Peyer's patch (tissue), 4 donors: Measurements from ENCODE around the gene GPR137.

Experiments
- POLR2A ChIP-seq, 2 donors: fragments of 450-650 bp; IDR thresholded peaks; one replicate each; pipeline ENCODE4 v1.5.1; 2017; ENCODE audit warnings: antibody characterized with exemption in 2 of 2, mild to moderate bottlenecking in 2 of 2, moderate library complexity in 2 of 2
- TF ChIP-seq, protein P1 (sequence below), 6 experiments: fragments of 450-650 bp in 4 of 6; fragments of 200-600 bp in 2 of 6; sonication (generic) in 1 of 6; IDR thresholded peaks; one replicate each; pipeline ENCODE4 v1.5.1; 2017 to 2019; ENCODE audit warnings: antibody characterized with exemption in 6 of 6, mild to moderate bottlenecking in 3 of 6, moderate library complexity in 1 of 6

DNA sequence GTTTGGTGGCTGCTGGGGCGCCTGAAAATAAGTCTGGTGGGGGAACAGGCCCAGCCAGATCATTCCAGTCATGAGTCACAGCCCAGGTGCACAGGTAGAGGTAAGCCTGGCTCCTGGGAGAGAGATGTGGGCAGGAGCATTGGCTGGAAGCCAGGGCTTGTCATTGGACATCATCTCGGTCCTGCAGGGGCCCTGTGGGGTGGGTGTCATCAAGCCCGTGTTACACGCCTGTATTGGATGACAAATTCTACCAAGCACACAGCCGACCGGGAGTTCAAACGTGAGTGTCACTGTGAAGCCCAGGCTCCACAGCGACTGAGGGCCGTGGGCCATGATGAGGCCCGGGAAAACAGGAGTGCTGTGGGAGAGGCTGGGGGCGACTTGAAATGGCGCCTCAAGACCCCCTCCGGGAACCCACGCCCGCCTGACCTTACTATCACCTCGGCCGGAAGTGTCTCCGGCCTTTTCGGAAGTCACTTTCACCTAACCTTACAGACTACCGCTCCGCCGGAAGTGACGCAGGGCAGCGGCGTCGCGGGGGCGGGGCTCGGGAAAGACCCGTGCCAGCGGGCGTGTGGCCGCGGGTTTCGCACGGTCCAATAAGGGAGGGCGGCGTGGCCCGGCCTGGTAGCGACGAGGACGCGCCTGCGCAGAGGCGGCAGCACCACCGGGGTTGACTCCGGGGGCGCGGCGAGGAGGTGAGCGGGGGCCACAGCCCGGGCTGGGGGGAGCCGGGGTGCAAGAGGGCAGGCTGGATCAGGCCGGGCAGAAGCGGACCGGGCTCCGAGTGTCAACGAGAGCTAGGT is 45.0 kb upstream of the GPR137 start, which contains the start of gene FKBP2:
- TF ChIP-seq, protein P1, sequence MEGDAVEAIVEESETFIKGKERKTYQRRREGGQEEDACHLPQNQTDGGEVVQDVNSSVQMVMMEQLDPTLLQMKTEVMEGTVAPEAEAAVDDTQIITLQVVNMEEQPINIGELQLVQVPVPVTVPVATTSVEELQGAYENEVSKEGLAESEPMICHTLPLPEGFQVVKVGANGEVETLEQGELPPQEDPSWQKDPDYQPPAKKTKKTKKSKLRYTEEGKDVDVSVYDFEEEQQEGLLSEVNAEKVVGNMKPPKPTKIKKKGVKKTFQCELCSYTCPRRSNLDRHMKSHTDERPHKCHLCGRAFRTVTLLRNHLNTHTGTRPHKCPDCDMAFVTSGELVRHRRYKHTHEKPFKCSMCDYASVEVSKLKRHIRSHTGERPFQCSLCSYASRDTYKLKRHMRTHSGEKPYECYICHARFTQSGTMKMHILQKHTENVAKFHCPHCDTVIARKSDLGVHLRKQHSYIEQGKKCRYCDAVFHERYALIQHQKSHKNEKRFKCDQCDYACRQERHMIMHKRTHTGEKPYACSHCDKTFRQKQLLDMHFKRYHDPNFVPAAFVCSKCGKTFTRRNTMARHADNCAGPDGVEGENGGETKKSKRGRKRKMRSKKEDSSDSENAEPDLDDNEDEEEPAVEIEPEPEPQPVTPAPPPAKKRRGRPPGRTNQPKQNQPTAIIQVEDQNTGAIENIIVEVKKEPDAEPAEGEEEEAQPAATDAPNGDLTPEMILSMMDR (IDR thresholded peaks at IDR 0.05) = no peak
- TF ChIP-seq POLR2A (IDR thresholded peaks at IDR 0.05) = peak; percentile 92 to 95
